Keratinocyte (primary cell): ENCODE measurements around the gene CYP11A1. TPM values are rescaled to one million over a fixed set of nuclear protein-coding genes. Genes with fewer than 3 reads are reported as not detected.

Source experiments
- DNase-seq: peaks from one replicate; pipeline ENCODE4 v3.0.0-alpha.2; 2011; ENCODE audit warnings: low read depth, missing footprints, low spot score
- FAIRE-seq: peaks from 2 replicates; lab custom pipeline; 2011; peaks lifted over from hg19 to GRCh38; lab: Jason Lieb, UNC
- H2AFZ ChIP-seq: 2 replicates; pipeline ENCODE4 v1.6.0; 2012; ENCODE audit warnings: low read length, control low read depth, inconsistent platforms; ENCODE audit not compliant: control insufficient read depth
- H3K27ac ChIP-seq: 2 replicates; pipeline ENCODE4 v1.5.1; 2011; ENCODE audit warnings: low read length; ENCODE audit not compliant: control insufficient read depth, insufficient read depth
- H3K27me3 ChIP-seq: 3 replicates; pipeline ENCODE4 v1.6.0; 2011; ENCODE audit warnings: low read length; ENCODE audit not compliant: control insufficient read depth, insufficient read depth; ENCODE audit errors: extremely low read depth
- H3K36me3 ChIP-seq, 2 experiments: 2 replicates in 1 of 2; 3 replicates in 1 of 2; pipeline ENCODE4 v1.5.1; 2011; ENCODE audit warnings: low read length in 2 of 2, mild to moderate bottlenecking in 1 of 2; ENCODE audit not compliant: control insufficient read depth in 2 of 2, insufficient read depth in 2 of 2; ENCODE audit errors: extremely low read depth in 1 of 2
- H3K4me1 ChIP-seq: 3 replicates; pipeline ENCODE4 v1.5.1; 2011; ENCODE audit warnings: low read length; ENCODE audit not compliant: control insufficient read depth, insufficient read depth; ENCODE audit errors: extremely low read depth
- H3K4me2 ChIP-seq: 3 replicates; pipeline ENCODE4 v1.6.0; 2011; ENCODE audit warnings: low read depth, low read length; ENCODE audit not compliant: control insufficient read depth, insufficient read depth; ENCODE audit errors: extremely low read depth
- H3K4me3 ChIP-seq, 3 experiments: fragments of 200-600 bp in 1 of 3; sonication (generic) in 1 of 3; 2 replicates in 2 of 3; 3 replicates in 1 of 3; pipeline ENCODE4 v1.5.1; 2011 to 2016; ENCODE audit warnings: low read length in 3 of 3, mild to moderate bottlenecking in 3 of 3, control low read depth in 2 of 3, inconsistent platforms in 1 of 3, low read depth in 1 of 3, mixed read lengths in 1 of 3, mixed run types in 1 of 3, moderate library complexity in 1 of 3; ENCODE audit not compliant: control insufficient read depth in 2 of 3, insufficient read depth in 2 of 3; ENCODE audit errors: extremely low read depth in 1 of 3
- H3K79me2 ChIP-seq: 2 replicates; pipeline ENCODE4 v1.6.0; 2012; ENCODE audit warnings: low read length; ENCODE audit not compliant: control insufficient read depth, insufficient read depth
- H3K9ac ChIP-seq: 3 replicates; pipeline ENCODE4 v1.6.0; 2011; ENCODE audit warnings: low read length; ENCODE audit not compliant: control insufficient read depth, insufficient read depth; ENCODE audit errors: extremely low read depth
- H3K9me1 ChIP-seq: 3 replicates; pipeline ENCODE4 v1.6.0; 2011; ENCODE audit warnings: low read length; ENCODE audit not compliant: control insufficient read depth, insufficient read depth; ENCODE audit errors: extremely low read depth
- H3K9me3 ChIP-seq: 2 replicates; pipeline ENCODE4 v1.5.1; 2012; ENCODE audit warnings: low read depth, low read length; ENCODE audit not compliant: control insufficient read depth
- H4K20me1 ChIP-seq: 3 replicates; pipeline ENCODE4 v1.6.0; 2011; ENCODE audit warnings: low read length; ENCODE audit not compliant: control insufficient read depth, insufficient read depth; ENCODE audit errors: extremely low read depth
- EZH2 ChIP-seq: IDR thresholded peaks from one replicate; pipeline ENCODE4 v1.6.1; 2012; ENCODE audit warnings: inconsistent platforms, mild to moderate bottlenecking, low read length, moderate library complexity
- dilution Hi-C: fragments of 300-500 bp; cut with MboI; formaldehyde crosslinking; loops from one replicate; pipeline ENCODE4 v1.7.0; 2020; ENCODE audit warnings: low sequenced_read_pairs; ENCODE audit not compliant: extremely low pct_ligation_motif_present
- polyA plus RNA-seq, 5 experiments: library from polyadenylated mRNA; depleted of rRNA in 3 of 5; stranded (reverse) in 3 of 5; stranded (forward) in 1 of 5; unstranded in 1 of 5; fragments of >200 nt; gene quantifications; 1 replicate in 1 of 5; 2 replicates in 3 of 5; 3 replicates in 1 of 5; pipeline versions ENCODE4 v1.2.1 to v1.2.3, GENCODE V29; 2011 to 2012; ENCODE audit warnings: missing spikeins in 2 of 5, low read depth in 1 of 5, low replicate concordance in 1 of 5
- small RNA-seq, 3 experiments: library from RNA; depleted of rRNA; stranded (forward); fragments of <200 nt; gene quantifications; one replicate each; pipeline ENCODE3, GENCODE V24; 2012; ENCODE audit warnings: low read depth in 3 of 3, low replicate concordance in 1 of 3; ENCODE audit not compliant: insufficient read length in 3 of 3
- TF ChIP-seq, protein P1 (sequence below), 3 experiments: IDR thresholded peaks in 1 of 3; conservative IDR thresholded peaks in 1 of 3; optimal IDR thresholded peaks in 1 of 3; 2 replicates in 2 of 3; 3 replicates in 1 of 3; pipeline versions ENCODE3 to v1.5.1; 2011; ENCODE audit warnings: low read length in 3 of 3, mild to moderate bottlenecking in 3 of 3, moderate library complexity in 2 of 3, control low read depth in 1 of 3, inconsistent platforms in 1 of 3; ENCODE audit not compliant: insufficient read depth in 2 of 3; ENCODE audit errors: extremely low read depth in 1 of 3

CYP11A1 gene
- polyA plus RNA-seq, 1 donor (not counting 4 experiments of a cell fraction or from before 2014, with no cell fraction given) = not detected

DNA sequence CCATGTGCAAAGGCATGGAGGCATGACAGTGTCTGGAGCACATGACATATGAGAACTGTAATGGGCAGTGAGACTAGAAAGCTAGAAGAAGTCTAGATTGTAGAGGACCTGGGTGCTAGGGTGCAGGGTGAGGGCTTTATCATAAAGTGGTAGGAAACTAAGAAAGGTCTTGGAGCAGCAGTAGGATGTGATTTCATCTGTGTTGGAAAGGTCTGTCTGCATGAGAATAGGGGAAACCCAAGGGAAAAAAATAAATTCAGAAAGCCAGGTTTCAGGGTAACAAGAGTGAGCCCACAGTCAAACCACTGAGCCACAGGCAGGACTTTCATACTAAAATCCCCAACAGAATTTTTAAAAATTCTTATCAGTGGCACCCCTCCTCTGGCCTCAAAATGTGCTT lies 76.8 kb downstream of the CYP11A1 start:
- FAIRE-seq = no peak
- H3K27me3 ChIP-seq = no peaks in the 10 kb centered on the region

DNA sequence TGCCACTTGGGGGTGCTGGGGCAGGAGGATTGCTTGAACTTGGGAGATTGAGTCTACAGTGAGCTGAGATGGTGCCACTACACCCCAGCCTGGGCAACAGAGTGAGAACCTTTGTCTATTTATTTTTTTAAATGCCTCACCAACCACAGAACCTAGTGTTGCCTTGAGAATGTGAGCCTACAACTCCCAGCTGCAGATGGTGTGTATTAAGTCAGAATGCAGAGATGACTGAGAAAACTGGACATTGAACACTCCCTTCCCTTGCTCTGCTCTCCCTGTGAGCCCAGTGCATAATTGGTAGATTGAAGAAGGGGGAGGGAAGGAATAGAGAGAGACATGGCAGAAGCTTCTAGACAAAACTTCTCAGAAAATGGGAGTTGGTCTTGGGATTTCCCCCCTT lies 77.8 kb downstream of the CYP11A1 start:
- Histone ChIP-seq H4K20me1 (no peaks in the 10 kb centered on the region), H3K9me1 (no peaks in the 10 kb centered on the region), H3K79me2 (no peaks in the 10 kb centered on the region), H3K9me3 (no peaks in the 10 kb centered on the region), H3K4me3 (no peak overlapping the region), H3K27me3 (peaks cover 7% of the 10 kb centered on the region), H3K36me3 (no peaks in the 10 kb centered on the region), H3K9ac (no peak overlapping the region), H3K27ac (no peak overlapping the region), H3K4me1 (no peaks in the 10 kb centered on the region), H3K4me2 (no peak overlapping the region), H2AFZ (no peak overlapping the region)
- dilution Hi-C loops = no loop called here
- FAIRE-seq (no peak), DNase-seq (no peak)
- TF ChIP-seq, protein P1, sequence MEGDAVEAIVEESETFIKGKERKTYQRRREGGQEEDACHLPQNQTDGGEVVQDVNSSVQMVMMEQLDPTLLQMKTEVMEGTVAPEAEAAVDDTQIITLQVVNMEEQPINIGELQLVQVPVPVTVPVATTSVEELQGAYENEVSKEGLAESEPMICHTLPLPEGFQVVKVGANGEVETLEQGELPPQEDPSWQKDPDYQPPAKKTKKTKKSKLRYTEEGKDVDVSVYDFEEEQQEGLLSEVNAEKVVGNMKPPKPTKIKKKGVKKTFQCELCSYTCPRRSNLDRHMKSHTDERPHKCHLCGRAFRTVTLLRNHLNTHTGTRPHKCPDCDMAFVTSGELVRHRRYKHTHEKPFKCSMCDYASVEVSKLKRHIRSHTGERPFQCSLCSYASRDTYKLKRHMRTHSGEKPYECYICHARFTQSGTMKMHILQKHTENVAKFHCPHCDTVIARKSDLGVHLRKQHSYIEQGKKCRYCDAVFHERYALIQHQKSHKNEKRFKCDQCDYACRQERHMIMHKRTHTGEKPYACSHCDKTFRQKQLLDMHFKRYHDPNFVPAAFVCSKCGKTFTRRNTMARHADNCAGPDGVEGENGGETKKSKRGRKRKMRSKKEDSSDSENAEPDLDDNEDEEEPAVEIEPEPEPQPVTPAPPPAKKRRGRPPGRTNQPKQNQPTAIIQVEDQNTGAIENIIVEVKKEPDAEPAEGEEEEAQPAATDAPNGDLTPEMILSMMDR (optimal IDR thresholded peaks at IDR 0.05 in 1 of 3, IDR thresholded peaks at IDR 0.05 in 1 of 3, conservative IDR thresholded peaks at IDR 0.05 in 1 of 3; ENCODE audit: extremely low read depth in 1 of 3, insufficient read depth in 2 of 3, low read length in 3 of 3) = no peak
- no peak for TF ChIP-seq EZH2

More for the DNA sequence above, 76.8 kb downstream of the CYP11A1 start:
- DNase-seq = no peak
- dilution Hi-C loops = no loop called here
- Histone ChIP-seq H3K9me3 (no peaks in the 10 kb centered on the region), H3K79me2 (no peaks in the 10 kb centered on the region), H3K4me2 (no peak overlapping the region), H3K9ac (no peak overlapping the region), H2AFZ (no peak overlapping the region), H3K4me3 (no peak overlapping the region), H3K9me1 (no peaks in the 10 kb centered on the region), H3K36me3 (no peaks in the 10 kb centered on the region), H3K27ac (no peak overlapping the region), H4K20me1 (no peaks in the 10 kb centered on the region), H3K4me1 (no peaks in the 10 kb centered on the region)
- TF ChIP-seq EZH2 = no peak
- TF ChIP-seq, protein P1 (optimal IDR thresholded peaks at IDR 0.05 in 1 of 3, IDR thresholded peaks at IDR 0.05 in 1 of 3, conservative IDR thresholded peaks at IDR 0.05 in 1 of 3; ENCODE audit: extremely low read depth in 1 of 3, insufficient read depth in 2 of 3, low read length in 3 of 3) = no peak

Small RNAs within 50 kb of the gene (small RNA-seq; reads per million reads assigned to genes)
- gene MIR6881 = 0 to 0.25 (median 0) reads per million in 3 experiments

Other genes starting within 250 kb of the CYP11A1 start
- not detected in 3 replicates for gene ISLR2, start 237.1 kb downstream of the CYP11A1 start, polyA plus RNA-seq
- not detected in 3 replicates for gene ISLR, start 193.9 kb downstream of the CYP11A1 start, polyA plus RNA-seq
- gene STRA6, start 164.9 kb downstream of the CYP11A1 start, polyA plus RNA-seq = 0.09 TPM in 1 of 3 replicates, not detected in the others
- not detected in 3 replicates for gene CCDC33, start 131.3 kb downstream of the CYP11A1 start, polyA plus RNA-seq
- 8.0 to 15.5 TPM (median 8.1 TPM) in 3 replicates for gene SEMA7A, start 66.3 kb upstream of the CYP11A1 start, polyA plus RNA-seq
- 43.4 to 48.9 TPM (median 45.8 TPM) in 3 replicates for gene UBL7, start 93.5 kb upstream of the CYP11A1 start, polyA plus RNA-seq
- gene ARID3B, start 173.6 kb upstream of the CYP11A1 start, polyA plus RNA-seq = 3.6 to 3.7 TPM (median 3.6 TPM) in 3 replicates
- gene CLK3, start 248.2 kb upstream of the CYP11A1 start, polyA plus RNA-seq = 54.8 to 72.6 TPM (median 61.2 TPM) in 3 replicates